SIG-M5 treated with dmso at 0.1 percent for 504 hours (cell line): ENCODE measurements around the gene ATR.
A peak's percentile ranks its signal among the peaks of the same experiment; 100 is the strongest.

Source experiments
- DNase-seq: peaks from one replicate; lab custom pipeline; 2025; ENCODE audit not compliant: unreplicated experiment; lab: John Stamatoyannopoulos, UW

ATR gene

GRCh38 chr3:142530296-142530695 lies 48.2 kb downstream of the ATR start:
- peak; percentile 70 for DNase-seq

- DNase-seq = no peak
Observed at GRCh38 chr3:142523921-142524566, 54.5 kb downstream of the ATR start.

GRCh38 chr3:142509079-142509478 lies 69.5 kb downstream of the ATR start:
- no peak for DNase-seq

- DNase-seq = no peak
Observed at GRCh38 chr3:142507241-142507640, 71.3 kb downstream of the ATR start.

- no peak for DNase-seq
Observed at GRCh38 chr3:142502187-142502985, 76.1 kb downstream of the ATR start.

GRCh38 chr3:142501004-142501926 lies 77.3 kb downstream of the ATR start:
- DNase-seq = no peak

GRCh38 chr3:142500211-142500610 lies 78.3 kb downstream of the ATR start:
- DNase-seq = no peak

- no peak for DNase-seq
Observed at GRCh38 chr3:142498397-142499180, 79.9 kb downstream of the ATR start.

- no peak for DNase-seq
Observed at GRCh38 chr3:142497729-142498128, 80.8 kb downstream of the ATR start.

GRCh38 chr3:142495103-142495502 lies 83.4 kb downstream of the ATR start:
- no peak for DNase-seq

GRCh38 chr3:142492184-142492583 lies 86.3 kb downstream of the ATR start:
- no peak for DNase-seq

- DNase-seq = no peak
Observed at GRCh38 chr3:142489572-142490323, 88.8 kb downstream of the ATR start.

GRCh38 chr3:142484912-142485435 lies 93.6 kb downstream of the ATR start:
- no peak for DNase-seq

- no peak for DNase-seq
Observed at GRCh38 chr3:142481196-142481595, 97.3 kb downstream of the ATR start.

GRCh38 chr3:142470826-142471225 lies 107.7 kb downstream of the ATR start:
- DNase-seq = no peak

- no peak for DNase-seq
Observed at GRCh38 chr3:142468456-142468855, 110.1 kb downstream of the ATR start.

GRCh38 chr3:142467768-142468167 lies 110.8 kb downstream of the ATR start:
- no peak for DNase-seq

- DNase-seq = no peak
Observed at GRCh38 chr3:142460689-142461088, 117.8 kb downstream of the ATR start.

- DNase-seq = no peak
Observed at GRCh38 chr3:142459929-142460328, 118.6 kb downstream of the ATR start.

- no peak for DNase-seq
Observed at GRCh38 chr3:142459096-142459495, 119.4 kb downstream of the ATR start.
